MCF 10A (cell line): ENCODE measurements around the gene DLEC1. TPM values are rescaled to one million over a fixed set of nuclear protein-coding genes. Genes with fewer than 3 reads are reported as not detected.

Experiments
- BruUV-seq: library from RNA; stranded (reverse); fragments of 400-500 nt; replicated peaks from 2 replicates; lab custom pipeline; 2021; lab: Mats Ljungman, UMichigan
- CTCF ChIA-PET: fragments of 300-600 bp; sonication (Branson Sonifier 250); formaldehyde crosslinking; extraction: SDS; loops from one replicate; lab custom pipeline; 2021; ENCODE audit warnings: antibody characterized with exemption, inconsistent platforms; lab: Yijun Ruan, JAX
- POLR2A ChIA-PET: fragments of 300-600, 350-650 bp; sonication (Branson Sonifier 250); formaldehyde crosslinking; extraction: SDS; loops from one replicate; lab custom pipeline; 2020; ENCODE audit warnings: antibody characterized with exemption, inconsistent platforms; lab: Yijun Ruan, JAX
- DNase-seq: peaks from one replicate; pipeline ENCODE4 v3.0.0-alpha.2; 2018; ENCODE audit not compliant: unreplicated experiment
- H3K27ac Mint-ChIP-seq: one replicate; pipeline ENCODE4 v1.8.0; 2022; ENCODE audit warnings: mild to moderate bottlenecking, low read depth, mixed read lengths; ENCODE audit not compliant: unreplicated experiment
- H3K27me3 Mint-ChIP-seq: one replicate; pipeline ENCODE4 v1.8.0; 2022; ENCODE audit warnings: mixed read lengths; ENCODE audit not compliant: insufficient read depth, unreplicated experiment
- H3K36me3 Mint-ChIP-seq: one replicate; pipeline ENCODE4 v1.8.0; 2022; ENCODE audit warnings: mild to moderate bottlenecking, moderate library complexity, mixed read lengths; ENCODE audit not compliant: insufficient read depth, unreplicated experiment
- H3K4me1 Mint-ChIP-seq: one replicate; pipeline ENCODE4 v1.8.0; 2022; ENCODE audit warnings: mixed read lengths; ENCODE audit not compliant: insufficient read depth, unreplicated experiment
- H3K4me3 Mint-ChIP-seq: one replicate; pipeline ENCODE4 v1.8.0; 2022; ENCODE audit warnings: mild to moderate bottlenecking, moderate library complexity, mixed read lengths; ENCODE audit not compliant: unreplicated experiment
- H3K9me3 Mint-ChIP-seq: one replicate; pipeline ENCODE4 v1.8.0; 2022; ENCODE audit warnings: mixed read lengths; ENCODE audit not compliant: unreplicated experiment
- CTCF ChIP-seq: fragments of 200-600 bp; IDR thresholded peaks from one replicate; pipeline ENCODE4 v1.8.0; 2022; ENCODE audit warnings: antibody characterized with exemption, mild to moderate bottlenecking; ENCODE audit not compliant: unreplicated experiment
- intact Hi-C: fragments of 100-400 bp; cut with micrococcal nuclease; formaldehyde crosslinking; loops from 2 replicates; pipeline ENCODE4 v1.14.1; 2022
- total RNA-seq: library from RNA; stranded (reverse); gene quantifications from 2 replicates; pipeline ENCODE4 v1.2.3, GENCODE V29; 2022

Gene DLEC1
- total RNA-seq, 1 experiment from 2014 or later, result 1.3 TPM

- no peaks in the 10 kb centered on the region for H3K9me3 Mint-ChIP-seq
- intact Hi-C loops, result no loop called here
- no peak for TF ChIP-seq CTCF
- no peak overlapping the region for H3K27ac Mint-ChIP-seq
- peaks cover 40% of the 10 kb centered on the region for H3K4me1 Mint-ChIP-seq
- ChIA-PET POLR2A (interaction anchor here (0.6 kb wide), 1 partner anchor 96 kb away, joined by 3 read pairs; no protein-coding TSS in a partner anchor), CTCF (interaction anchor here (1.4 kb wide), 1 partner anchor 31 kb away, joined by 5 read pairs; no protein-coding TSS in a partner anchor)
- H3K27me3 Mint-ChIP-seq, result no peaks in the 10 kb centered on the region
- no peak overlapping the region for H3K4me3 Mint-ChIP-seq
- no peak for DNase-seq
- H3K36me3 Mint-ChIP-seq, result no peaks in the 10 kb centered on the region
- BruUV-seq, result no TSS peak
These were observed 11.2 kb upstream of the DLEC1 start for GRCh38 chr3:38027466-38028465.

GRCh38 chr3:38028621-38029361 lies 10.2 kb upstream of the DLEC1 start:
- BruUV-seq, result no TSS peak
- Mint-ChIP-seq H3K4me3 (no peak overlapping the region), H3K36me3 (no peaks in the 10 kb centered on the region), H3K27ac (no peak overlapping the region), H3K4me1 (peaks cover 42% of the 10 kb centered on the region), H3K27me3 (no peaks in the 10 kb centered on the region), H3K9me3 (no peaks in the 10 kb centered on the region)
- intact Hi-C loops, result no loop called here
- DNase-seq, result no peak
- POLR2A ChIA-PET, result no interaction called here
- CTCF ChIA-PET, result interaction anchor here (1.2 to 1.4 kb wide), 2 partner anchors 27 to 32 kb away, joined by 5 read pairs; no protein-coding TSS in a partner anchor
- no peak for TF ChIP-seq CTCF

- no peak for DNase-seq
- H3K27ac Mint-ChIP-seq, result no peak within 1 kb of the TSS
- TF ChIP-seq CTCF, result no peak
- no peaks in the 10 kb centered on the region for H3K27me3 Mint-ChIP-seq
- H3K9me3 Mint-ChIP-seq, result no peaks in the 10 kb centered on the region
- intact Hi-C loops, result no loop called here
- no TSS peak for BruUV-seq
- POLR2A ChIA-PET, result no interaction called here
- no peaks in the 10 kb centered on the region for H3K36me3 Mint-ChIP-seq
- no peak within 1 kb of the TSS for H3K4me3 Mint-ChIP-seq
- H3K4me1 Mint-ChIP-seq, result peaks cover 34% of the 10 kb centered on the region
- CTCF ChIA-PET, result interaction anchor here (1.2 kb wide), 2 partner anchors 28 to 317 kb away, joined by 4 to 5 read pairs; partner anchors contain the start of gene XYLB
These were observed 9.4 kb upstream of the DLEC1 start, which contains the start of gene PLCD1 for GRCh38 chr3:38029400-38030125. PLCD1 (minus strand) TSS chr3:38029642; CDS start chr3:38029539, 103 bp downstream.
